Measurements from ENCODE around the gene SNX9. TPM values are rescaled to one million over a fixed set of nuclear protein-coding genes. Genes with fewer than 3 reads are reported as not detected.

SNX9 gene
- total and polyA plus RNA-seq, 2 donors (not counting 1 experiment from before 2014, with no cell fraction given) = 10.0 to 50.7 TPM

DNA sequence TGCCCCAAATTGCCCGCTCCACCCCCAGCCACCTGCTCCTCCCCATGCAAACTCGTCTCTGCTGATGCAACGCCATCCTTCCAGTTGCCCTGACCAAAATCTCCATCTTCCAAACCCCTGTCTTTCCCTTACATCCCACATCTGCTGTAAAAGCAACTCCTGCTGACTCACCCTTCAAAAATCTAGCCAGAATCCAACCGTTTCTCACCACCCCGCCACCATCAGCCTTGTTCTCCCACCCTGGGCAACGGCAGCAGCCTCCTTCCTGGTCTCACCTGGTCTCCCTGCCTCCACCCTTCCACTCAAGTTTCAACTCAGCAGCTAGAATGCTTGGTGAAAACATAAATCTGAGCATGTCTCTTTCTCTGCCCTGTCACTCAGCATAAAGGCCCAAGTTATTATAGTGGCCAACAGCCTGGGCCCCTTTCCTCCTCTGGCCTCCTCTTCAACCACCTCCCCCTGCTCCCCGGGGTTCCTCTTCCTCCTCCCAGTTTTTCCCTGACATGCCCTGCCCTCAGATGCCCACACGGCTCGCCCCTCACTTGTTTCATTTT is 151.4 kb downstream of the SNX9 start:
- H3K27ac Mint-ChIP-seq = no peak overlapping the region
- POLR2A ChIA-PET = no interaction called here
- no peak overlapping the region for H3K4me3 Mint-ChIP-seq

DNA sequence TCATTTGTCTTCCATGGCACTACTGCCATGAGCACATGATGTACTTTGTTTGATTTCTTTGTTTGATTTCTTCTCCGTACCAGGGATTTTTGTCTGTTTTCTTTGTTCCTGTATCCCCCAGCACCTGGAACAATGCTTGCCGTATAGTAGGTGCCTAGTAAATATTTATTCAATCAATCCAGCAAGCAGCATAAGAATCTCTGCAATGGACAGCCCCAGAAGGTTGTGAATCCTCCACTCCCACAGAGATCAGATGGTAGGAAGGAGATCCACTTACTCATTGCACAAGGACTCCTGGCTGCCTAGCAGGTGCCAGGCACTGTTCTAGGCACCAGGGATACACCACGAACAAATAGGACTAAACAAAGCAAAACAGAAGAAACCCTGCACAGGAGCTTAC is 151.9 kb downstream of the SNX9 start:
- WGBS (ENCODE audit: insufficient coverage) = no CpG with 5 or more reads among the region's 3 CpGs
- peaks cover 9% of the 10 kb centered on the region for H3K27me3 Mint-ChIP-seq
- Histone ChIP-seq H3K36me3 (replicated peaks in 1 of 2; ENCODE audit: control extremely low read depth in 1 of 2, control insufficient read depth in 1 of 2, extremely low read depth in 1 of 2, insufficient read depth in 2 of 2, low read length in 1 of 2) (no peaks in the 10 kb centered on the region), H3K9me3 (ENCODE audit: control extremely low read depth in 1 of 3, control insufficient read depth in 2 of 3, insufficient read depth in 1 of 3, low read length in 2 of 3) (no peaks in the 10 kb centered on the region), H2AFZ (ENCODE audit: insufficient read depth, low read depth, low read length, poor library complexity, severe bottlenecking) (no peak overlapping the region), H3K27me3 (replicated peaks in 1 of 4; ENCODE audit: control extremely low read depth in 1 of 4, control insufficient read depth in 3 of 4, insufficient read depth in 4 of 4, low read length in 3 of 4) (peaks cover 0 to 5% (median 0%) of the 10 kb centered on the region in 4 experiments), H3K4me1 (ENCODE audit: control insufficient read depth in 2 of 2, insufficient read depth in 2 of 2, low read length in 2 of 2) (peaks cover 0 to 6% of the 10 kb centered on the region in 2 donors), H3K27ac (ENCODE audit: low read length in 2 of 2) (no peak overlapping the region), H4K20me1 (ENCODE audit: control insufficient read depth, insufficient read depth, low read length, poor library complexity, severe bottlenecking) (no peaks in the 10 kb centered on the region), H3K9ac (ENCODE audit: low read length) (no peak overlapping the region), H3K79me2 (ENCODE audit: control insufficient read depth, insufficient read depth, low read length) (no peaks in the 10 kb centered on the region), H3K4me2 (replicated peaks; ENCODE audit: low read depth, low read length, poor library complexity, severe bottlenecking) (no peak overlapping the region), H3K4me3 (ENCODE audit: control extremely low read depth in 1 of 5, extremely low read depth in 1 of 5, insufficient read depth in 1 of 5, low read depth in 2 of 5, low read length in 4 of 5) (no peak overlapping the region)
- ChIA-PET POLR2A (no interaction called here), CTCF (interaction anchor here (2.3 kb wide), 1 partner anchor 51 kb away, joined by 11 read pairs; no protein-coding TSS in a partner anchor)
- intact Hi-C loops (cut with micrococcal nuclease) = no loop called here
- TF ChIP-seq, protein P1, sequence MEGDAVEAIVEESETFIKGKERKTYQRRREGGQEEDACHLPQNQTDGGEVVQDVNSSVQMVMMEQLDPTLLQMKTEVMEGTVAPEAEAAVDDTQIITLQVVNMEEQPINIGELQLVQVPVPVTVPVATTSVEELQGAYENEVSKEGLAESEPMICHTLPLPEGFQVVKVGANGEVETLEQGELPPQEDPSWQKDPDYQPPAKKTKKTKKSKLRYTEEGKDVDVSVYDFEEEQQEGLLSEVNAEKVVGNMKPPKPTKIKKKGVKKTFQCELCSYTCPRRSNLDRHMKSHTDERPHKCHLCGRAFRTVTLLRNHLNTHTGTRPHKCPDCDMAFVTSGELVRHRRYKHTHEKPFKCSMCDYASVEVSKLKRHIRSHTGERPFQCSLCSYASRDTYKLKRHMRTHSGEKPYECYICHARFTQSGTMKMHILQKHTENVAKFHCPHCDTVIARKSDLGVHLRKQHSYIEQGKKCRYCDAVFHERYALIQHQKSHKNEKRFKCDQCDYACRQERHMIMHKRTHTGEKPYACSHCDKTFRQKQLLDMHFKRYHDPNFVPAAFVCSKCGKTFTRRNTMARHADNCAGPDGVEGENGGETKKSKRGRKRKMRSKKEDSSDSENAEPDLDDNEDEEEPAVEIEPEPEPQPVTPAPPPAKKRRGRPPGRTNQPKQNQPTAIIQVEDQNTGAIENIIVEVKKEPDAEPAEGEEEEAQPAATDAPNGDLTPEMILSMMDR (IDR thresholded peaks at IDR 0.05) = no peak
- TF ChIP-seq EZH2 (IDR thresholded peaks at IDR 0.05; ENCODE audit: borderline replicate concordance, insufficient read depth, low read depth, low read length, poor library complexity, severe bottlenecking) = no peak
- peaks cover under 1% of the 10 kb centered on the region for H3K4me1 Mint-ChIP-seq
- DNase-seq (no peak), ATAC-seq (ENCODE audit: low read depth) (no peak)
- no peak overlapping the region for H3K4me3 Mint-ChIP-seq
- no peak overlapping the region for H3K27ac Mint-ChIP-seq
- H3K9me3 Mint-ChIP-seq (ENCODE audit: insufficient read depth) = no peaks in the 10 kb centered on the region

More for the DNA sequence above, 151.4 kb downstream of the SNX9 start:
- TF ChIP-seq, protein P1 (IDR thresholded peaks at IDR 0.05) = no peak
- no peak for TF ChIP-seq EZH2 (IDR thresholded peaks at IDR 0.05; ENCODE audit: borderline replicate concordance, insufficient read depth, low read depth, low read length, poor library complexity, severe bottlenecking)
- intact Hi-C loops (cut with micrococcal nuclease) = no loop called here
- no peaks in the 10 kb centered on the region for H3K9me3 Mint-ChIP-seq (ENCODE audit: insufficient read depth)
- peaks cover 9% of the 10 kb centered on the region for H3K27me3 Mint-ChIP-seq
- H3K27ac ChIP-seq (ENCODE audit: low read length in 2 of 2) = no peak overlapping the region
- no peaks in the 10 kb centered on the region for H3K79me2 ChIP-seq (ENCODE audit: control insufficient read depth, insufficient read depth, low read length)
- H2AFZ ChIP-seq (ENCODE audit: insufficient read depth, low read depth, low read length, poor library complexity, severe bottlenecking) = no peak overlapping the region
- WGBS (ENCODE audit: insufficient coverage) = 79% methylated on average over 7 of the region's 9 CpGs
- H3K36me3 ChIP-seq (replicated peaks in 1 of 2; ENCODE audit: control extremely low read depth in 1 of 2, control insufficient read depth in 1 of 2, extremely low read depth in 1 of 2, insufficient read depth in 2 of 2, low read length in 1 of 2) = no peaks in the 10 kb centered on the region
- H3K9ac ChIP-seq (ENCODE audit: low read length) = no peak overlapping the region
- peaks cover 0 to 2% of the 10 kb centered on the region in 2 donors for H3K4me1 ChIP-seq (ENCODE audit: control insufficient read depth in 2 of 2, insufficient read depth in 2 of 2, low read length in 2 of 2)
- DNase-seq = no peak
- no peaks in the 10 kb centered on the region for H3K9me3 ChIP-seq (ENCODE audit: control extremely low read depth in 1 of 3, control insufficient read depth in 2 of 3, insufficient read depth in 1 of 3, low read length in 2 of 3)
- no peak overlapping the region for H3K4me3 ChIP-seq (ENCODE audit: control extremely low read depth in 1 of 5, extremely low read depth in 1 of 5, insufficient read depth in 1 of 5, low read depth in 2 of 5, low read length in 4 of 5)
- no peaks in the 10 kb centered on the region for H3K4me1 Mint-ChIP-seq
- H3K4me2 ChIP-seq (replicated peaks; ENCODE audit: low read depth, low read length, poor library complexity, severe bottlenecking) = no peak overlapping the region
- H3K27me3 ChIP-seq (replicated peaks in 1 of 4; ENCODE audit: control extremely low read depth in 1 of 4, control insufficient read depth in 3 of 4, insufficient read depth in 4 of 4, low read length in 3 of 4) = peaks cover 0 to 5% (median 0%) of the 10 kb centered on the region in 4 experiments
- ATAC-seq (ENCODE audit: low read depth) = no peak
- CTCF ChIA-PET = no interaction called here
- no peaks in the 10 kb centered on the region for H4K20me1 ChIP-seq (ENCODE audit: control insufficient read depth, insufficient read depth, low read length, poor library complexity, severe bottlenecking)

All from B cell (primary cell).